GM19468 (cell line): Measurements from ENCODE around the gene TMED3.
"Not testable (repeated sequence)": the region's sequence is repeated elsewhere in the genome, so short reads cannot be mapped to it uniquely, and the experiment has no call there.

Source experiments
- ATAC-seq: cut with Tn5 transposase; IDR thresholded peaks from one replicate; pipeline ENCODE4 v1.9.1; 2021; ENCODE audit warnings: mild to moderate bottlenecking, moderate library complexity, moderate number of reproducible peaks; ENCODE audit not compliant: unreplicated experiment; ENCODE audit errors: extremely low read depth

TMED3 gene

GRCh38 chr15:79315623-79316328, 4.9 kb downstream of the TMED3 start:
- ATAC-seq: no peak

GRCh38 chr15:79316864-79317263, 6.0 kb downstream of the TMED3 start:
- no peak for ATAC-seq

- ATAC-seq: not testable (repeated sequence)
Measured at GRCh38 chr15:79319973-79320372, 9.1 kb downstream of the TMED3 start.

- no peak for ATAC-seq
Measured at GRCh38 chr15:79321876-79322275, 11.0 kb downstream of the TMED3 start.

- no peak for ATAC-seq
Measured at GRCh38 chr15:79322306-79322705, 11.4 kb downstream of the TMED3 start.

- ATAC-seq: no peak
Measured at GRCh38 chr15:79322945-79323344, 12.0 kb downstream of the TMED3 start.

- no peak for ATAC-seq
Measured at GRCh38 chr15:79329171-79329611, 18.3 kb downstream of the TMED3 start.

GRCh38 chr15:79332824-79333510, 22.1 kb downstream of the TMED3 start:
- ATAC-seq: no peak

GRCh38 chr15:79337591-79337990, 26.7 kb downstream of the TMED3 start:
- no peak for ATAC-seq

GRCh38 chr15:79339588-79340314, 28.8 kb downstream of the TMED3 start:
- ATAC-seq: no peak

- no peak for ATAC-seq
Measured at GRCh38 chr15:79340315-79340602, 29.3 kb downstream of the TMED3 start.

- no peak for ATAC-seq
Measured at GRCh38 chr15:79341396-79341795, 30.5 kb downstream of the TMED3 start.

- no peak for ATAC-seq
Measured at GRCh38 chr15:79349525-79349924, 38.6 kb downstream of the TMED3 start.

GRCh38 chr15:79352206-79352605, 41.3 kb downstream of the TMED3 start:
- ATAC-seq: no peak

- no peak for ATAC-seq
Measured at GRCh38 chr15:79357566-79357965, 46.7 kb downstream of the TMED3 start.

GRCh38 chr15:79358069-79358468, 47.2 kb downstream of the TMED3 start:
- ATAC-seq: no peak

GRCh38 chr15:79364571-79365240, 53.8 kb downstream of the TMED3 start:
- no peak for ATAC-seq

GRCh38 chr15:79365765-79366164, 54.9 kb downstream of the TMED3 start:
- ATAC-seq: no peak

- no peak for ATAC-seq
Measured at GRCh38 chr15:79366691-79367090, 55.8 kb downstream of the TMED3 start.

GRCh38 chr15:79370716-79371115, 59.8 kb downstream of the TMED3 start:
- no peak for ATAC-seq

- ATAC-seq: no peak
Measured at GRCh38 chr15:79371591-79371990, 60.7 kb downstream of the TMED3 start.
